Right lung (tissue), 10 donors: ENCODE results near the gene MYOC. TPM values are rescaled to one million over a fixed set of nuclear protein-coding genes. Genes with fewer than 3 reads are reported as not detected.
"Not testable (repeated sequence)": the region's sequence is repeated elsewhere in the genome, so short reads cannot be mapped to it uniquely, and the experiment has no call there.

ENCODE experiments used
- DNase-seq, 2 donors: peaks; one replicate each; pipeline ENCODE4 v3.0.0-alpha.2; 2013
- long read RNA-seq, 8 donors: transcript quantifications; one replicate each; lab custom pipeline, GENCODE V29; 2026
- polyA plus RNA-seq, 5 donors: library from polyadenylated mRNA; unstranded; fragments of 120-200 nt; gene quantifications; one replicate each; pipeline versions ENCODE4 v1.2.1 to v1.2.3, GENCODE V29; 2013; ENCODE audit warnings: inconsistent platforms in 1 of 5, low replicate concordance in 1 of 5; ENCODE audit not compliant: insufficient read length in 5 of 5, insufficient read depth in 1 of 5

The MYOC gene
- 1 to 10 TPM; 2.8 to 7.6 (median 6.1) TPM for polyA plus RNA-seq
- long read RNA-seq, donor 1, partial matches to known transcripts: 0 of 1 reads
- long read RNA-seq, donor 1, other reads (novel, unspliced or antisense): 0 of 1 reads
- long read RNA-seq, donor 2, partial matches to known transcripts: 0 of 1 reads
- long read RNA-seq, donor 2, other reads (novel, unspliced or antisense): 0 of 1 reads
- long read RNA-seq, donor 3, partial matches to known transcripts: 0 of 3 reads
- long read RNA-seq, donor 3, other reads (novel, unspliced or antisense): 0 of 3 reads
- long read RNA-seq, donor 4, partial matches to known transcripts: 0 of 1 reads
- long read RNA-seq, donor 4, other reads (novel, unspliced or antisense): 0 of 1 reads
- long read RNA-seq, donor 5, partial matches to known transcripts: 0 of 2 reads
- long read RNA-seq, donor 5, other reads (novel, unspliced or antisense): 0 of 2 reads
- long read RNA-seq, donor 6, partial matches to known transcripts: 0 of 1 reads
- long read RNA-seq, donor 6, other reads (novel, unspliced or antisense): 0 of 1 reads
- long read RNA-seq, donor 7: 0 reads
- long read RNA-seq, donor 8: 0 reads

DNA sequence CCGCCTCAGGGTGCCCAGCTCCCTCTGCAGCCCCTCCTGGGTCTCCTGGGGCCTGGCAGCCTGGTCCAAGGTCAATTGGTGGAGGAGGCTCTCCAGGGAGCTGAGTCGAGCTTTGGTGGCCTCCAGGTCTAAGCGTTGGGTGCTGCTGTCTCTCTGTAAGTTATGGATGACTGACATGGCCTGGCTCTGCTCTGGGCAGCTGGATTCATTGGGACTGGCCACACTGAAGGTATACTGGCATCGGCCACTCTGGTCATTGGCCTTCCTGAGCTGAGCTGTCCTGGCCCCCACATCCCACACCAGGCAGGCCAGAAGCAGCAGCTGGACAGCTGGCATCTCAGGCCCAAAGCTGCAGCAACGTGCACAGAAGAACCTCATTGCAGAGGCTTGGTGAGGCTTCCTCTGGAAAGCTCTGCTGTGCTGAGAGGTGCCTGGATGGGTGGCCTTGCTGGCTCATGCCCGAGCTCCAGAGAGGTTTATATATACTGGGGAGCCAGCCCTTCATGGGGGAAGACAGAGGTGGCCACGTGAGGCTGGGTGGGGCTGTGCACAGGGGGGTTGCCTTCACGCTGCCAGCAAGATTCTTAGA is at the start of gene MYOC:
Gene MYOC (minus strand): TSS at position 455 of the 589 bp plus-strand sequence. CDS start 77 bp downstream, at position 378.
- DNase-seq: no peak

DNA sequence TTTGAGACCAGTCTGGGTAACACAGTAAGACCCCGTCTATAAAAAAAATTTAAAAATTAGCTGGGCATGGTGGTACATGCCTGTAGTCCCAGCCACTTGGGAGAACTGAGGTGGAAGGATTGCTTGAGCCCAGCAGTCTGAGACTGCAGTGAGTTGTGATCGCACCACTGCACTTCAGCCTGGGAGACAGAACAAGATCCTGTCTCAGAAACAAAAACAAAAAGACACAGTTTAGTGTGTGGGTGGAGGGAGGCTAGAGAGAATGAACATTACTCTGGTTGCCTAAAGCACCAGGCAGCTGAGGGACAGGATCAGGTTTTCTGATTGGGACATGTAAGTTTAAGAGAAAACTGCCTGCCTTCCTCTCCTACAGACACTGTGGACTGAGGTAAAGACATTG is 47.0 kb upstream of the MYOC start:
- DNase-seq: no peak

GRCh38 chr1:171695772-171696171 is 43.3 kb upstream of the MYOC start:
- not testable (repeated sequence) for DNase-seq

- DNase-seq: not testable (repeated sequence)
Measured at GRCh38 chr1:171693541-171693940, 41.1 kb upstream of the MYOC start.

- DNase-seq: no peak
Measured at GRCh38 chr1:171683870-171684269, 31.4 kb upstream of the MYOC start.

DNA sequence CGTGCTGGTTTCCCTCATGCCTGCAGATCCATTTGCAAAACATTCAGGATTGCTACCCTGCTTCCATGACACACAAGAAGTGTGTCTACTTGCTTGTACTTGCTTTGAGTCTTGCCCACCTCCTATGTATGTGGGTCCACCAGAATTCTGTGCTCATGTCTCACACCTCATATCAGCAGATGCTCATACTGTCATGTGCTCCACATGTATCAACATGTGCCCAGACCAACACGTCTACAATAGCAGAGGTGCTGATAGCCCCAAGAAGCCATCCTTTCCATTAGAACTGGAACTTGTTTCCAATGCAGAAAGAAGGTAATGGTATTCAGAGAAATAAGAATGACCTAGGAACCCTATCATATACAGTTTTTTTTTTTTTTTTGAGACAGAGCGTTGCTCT is 27.9 kb upstream of the MYOC start:
- DNase-seq: no peak

GRCh38 chr1:171676823-171677222 is 24.3 kb upstream of the MYOC start:
- no peak for DNase-seq

DNA sequence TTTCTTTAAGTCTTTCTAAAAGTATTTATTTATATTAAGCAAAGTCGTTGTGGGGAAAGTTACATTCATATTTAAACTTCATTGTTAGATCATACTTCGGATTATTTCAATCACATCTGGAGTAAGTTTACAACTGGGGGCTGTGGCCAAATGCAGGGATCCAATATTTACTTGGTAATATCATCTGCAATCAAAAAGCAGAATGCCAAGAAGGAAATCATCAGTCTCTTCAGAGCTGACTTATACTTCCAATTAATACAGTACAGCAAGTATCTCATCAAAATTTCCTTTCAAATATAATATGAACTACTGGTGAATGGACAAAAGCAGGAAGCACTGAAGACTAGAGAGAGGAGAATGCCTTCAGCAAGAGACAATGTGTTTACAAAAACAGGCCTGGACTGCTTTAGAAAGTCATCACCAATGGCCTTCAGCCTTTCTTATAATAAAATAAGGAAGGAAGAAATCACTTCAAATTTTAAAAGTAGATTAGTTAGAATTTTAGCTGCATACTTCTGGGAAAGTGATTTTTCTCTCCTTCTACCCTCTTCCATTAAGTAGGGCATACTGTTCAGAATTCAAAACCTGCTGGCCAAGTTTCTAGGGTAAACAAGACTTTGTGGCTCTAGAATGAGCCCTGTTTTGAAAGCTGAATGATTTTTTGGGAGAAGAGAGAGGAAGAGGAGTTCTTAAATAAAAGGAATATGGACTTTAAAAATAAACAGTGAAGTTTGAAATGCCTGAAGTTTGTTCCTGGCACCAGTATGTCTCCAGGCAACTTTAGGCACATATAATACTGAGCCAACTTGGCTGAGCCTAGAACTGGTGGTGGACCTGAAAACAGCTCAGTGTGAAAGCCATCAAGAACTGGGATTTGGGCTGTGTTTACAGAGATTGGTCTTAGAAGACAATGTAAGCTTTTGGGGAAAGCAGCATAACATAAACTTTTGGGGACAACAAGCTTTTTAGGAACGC is 22.2 kb upstream of the MYOC start:
- DNase-seq: no peak

GRCh38 chr1:171670739-171671138 is 18.3 kb upstream of the MYOC start:
- DNase-seq: no peak

- no peak for DNase-seq
Measured at GRCh38 chr1:171668372-171668771, 15.9 kb upstream of the MYOC start.

DNA sequence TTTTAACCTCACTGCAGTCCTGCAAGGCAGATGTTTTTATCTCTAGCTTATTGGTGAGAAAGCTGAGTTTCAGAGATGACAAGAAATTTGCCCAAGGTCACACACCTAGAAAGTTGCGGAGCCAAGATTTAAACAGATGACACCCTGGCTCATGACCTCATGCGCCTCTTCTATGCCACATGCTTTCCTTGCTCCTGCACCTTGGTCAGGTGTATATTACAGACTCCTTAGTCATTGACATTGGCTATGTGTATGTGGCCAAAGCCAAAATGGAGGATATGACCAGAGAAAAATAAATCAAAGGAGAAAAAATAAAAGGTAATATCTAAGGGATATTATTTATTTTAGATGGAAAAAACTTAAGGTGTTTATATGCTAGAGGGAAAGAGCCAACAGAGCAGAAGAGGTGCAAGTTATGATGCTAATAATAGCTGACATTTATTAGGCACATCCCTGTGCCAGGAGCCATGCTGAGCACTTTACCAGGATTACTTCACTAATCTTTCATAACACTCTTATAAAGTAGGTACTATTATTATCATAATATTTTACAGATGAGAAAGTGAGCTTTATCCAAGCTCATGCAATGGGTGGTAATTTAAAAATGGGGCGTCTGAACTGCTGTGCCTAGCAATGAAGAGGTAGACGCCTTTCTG is 13.8 kb upstream of the MYOC start:
- no peak for DNase-seq

DNA sequence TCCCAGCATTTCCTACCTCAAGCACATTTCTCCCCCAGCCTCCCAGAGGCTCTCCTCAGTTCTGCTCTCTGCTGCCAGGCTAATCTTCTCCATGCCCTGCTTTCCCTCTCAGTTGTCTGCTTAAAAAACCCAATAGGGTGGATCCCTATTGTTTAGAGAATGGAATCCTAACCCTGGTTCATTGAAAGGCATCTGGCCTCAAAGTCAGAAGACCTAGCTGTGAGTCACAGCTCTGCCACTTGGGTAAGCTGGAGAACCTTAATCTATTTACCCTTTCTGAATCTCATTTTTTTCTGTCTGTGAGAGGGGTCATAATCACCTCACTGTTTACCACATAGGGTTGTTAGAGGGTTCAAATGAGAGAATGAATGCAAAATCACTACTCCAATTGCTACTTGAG is 12.5 kb upstream of the MYOC start:
- DNase-seq: no peak

- no peak for DNase-seq
Measured at GRCh38 chr1:171663854-171664575, 11.5 kb upstream of the MYOC start.

DNA sequence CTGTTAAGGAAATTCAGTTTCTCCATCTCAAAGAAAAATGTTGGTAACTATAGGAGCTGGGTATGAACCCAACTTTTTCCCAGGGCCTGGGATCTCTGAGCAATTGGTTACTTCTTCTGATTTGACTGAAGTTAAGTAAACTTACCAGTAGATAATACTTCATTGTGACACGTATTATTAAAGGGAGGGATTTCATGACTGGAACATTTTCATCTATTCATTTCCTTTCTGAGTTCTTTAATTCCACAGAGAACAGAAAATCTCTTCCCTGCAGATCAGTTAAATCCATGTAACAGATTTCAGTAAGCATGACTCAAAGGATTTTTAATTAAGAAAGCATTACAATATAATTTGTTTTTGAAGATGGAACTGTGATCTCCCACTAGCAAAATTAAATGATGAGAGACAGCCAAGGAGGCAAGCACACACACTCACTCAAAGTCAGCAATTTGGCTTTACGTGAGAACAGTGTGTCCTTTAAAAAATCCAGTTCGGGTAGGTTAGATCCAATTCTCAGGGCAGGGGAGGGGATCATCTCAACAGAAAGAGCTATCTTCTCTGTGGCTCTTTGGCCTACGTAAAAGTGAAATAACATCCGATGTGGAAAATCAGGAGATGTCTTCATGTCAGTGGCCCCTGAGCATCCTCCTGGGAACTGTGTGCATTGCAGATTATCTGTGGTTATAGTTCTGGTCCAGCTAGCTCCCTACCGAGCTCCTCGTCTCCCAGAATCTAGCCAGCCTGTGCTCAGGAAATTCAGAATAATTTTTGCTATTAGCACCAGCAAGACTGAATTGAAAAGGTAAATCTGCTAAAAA is 10.8 kb upstream of the MYOC start:
- no peak for DNase-seq

DNA sequence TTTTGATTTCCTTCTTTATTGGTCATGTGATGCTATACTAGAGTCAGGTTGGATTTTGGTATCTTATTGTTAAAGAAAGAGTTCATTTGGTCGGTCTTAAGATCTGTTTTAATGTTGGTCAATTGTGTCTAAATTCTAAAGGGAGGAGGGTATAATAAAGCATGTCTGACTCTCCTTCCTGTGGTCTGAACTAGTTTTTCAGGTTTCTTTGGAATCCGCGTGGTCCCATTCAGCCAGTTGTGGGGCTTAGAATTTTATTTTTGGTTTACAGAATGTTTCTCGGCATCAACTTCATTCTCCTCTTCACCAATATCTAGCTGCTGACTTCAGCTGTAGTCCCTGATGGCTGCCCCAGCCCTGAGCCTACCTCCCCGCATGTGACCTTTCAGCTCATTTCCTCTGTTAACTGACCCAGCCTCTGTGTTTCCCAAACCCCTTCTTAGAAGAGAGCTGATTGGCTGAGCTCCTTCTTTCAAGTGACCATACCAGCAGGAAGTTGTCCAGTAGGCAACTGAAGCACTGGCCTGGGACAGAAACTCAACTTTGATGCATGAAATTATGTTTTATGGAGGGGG is 8.7 kb upstream of the MYOC start:
- DNase-seq: no peak

DNA sequence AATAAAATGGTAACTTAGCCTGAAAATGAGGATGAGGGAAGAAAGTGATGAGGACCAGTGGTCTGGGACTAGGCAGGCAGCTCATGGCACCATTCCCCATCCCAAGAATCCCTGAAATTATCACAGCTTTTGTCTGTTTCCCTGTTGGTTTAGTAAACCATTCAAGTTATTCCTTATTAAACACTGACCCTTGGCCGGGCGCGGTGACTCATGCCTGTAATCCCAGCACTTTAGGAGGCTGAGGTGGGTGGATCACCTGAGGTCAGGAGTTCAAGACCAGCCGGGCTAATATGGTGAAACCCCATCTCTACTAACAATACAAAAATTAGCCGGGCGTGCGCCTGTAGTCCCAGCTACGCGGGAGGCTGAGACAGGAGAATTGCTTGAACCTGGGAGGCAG is 3.7 kb upstream of the MYOC start:
- DNase-seq: not testable (repeated sequence)

DNA sequence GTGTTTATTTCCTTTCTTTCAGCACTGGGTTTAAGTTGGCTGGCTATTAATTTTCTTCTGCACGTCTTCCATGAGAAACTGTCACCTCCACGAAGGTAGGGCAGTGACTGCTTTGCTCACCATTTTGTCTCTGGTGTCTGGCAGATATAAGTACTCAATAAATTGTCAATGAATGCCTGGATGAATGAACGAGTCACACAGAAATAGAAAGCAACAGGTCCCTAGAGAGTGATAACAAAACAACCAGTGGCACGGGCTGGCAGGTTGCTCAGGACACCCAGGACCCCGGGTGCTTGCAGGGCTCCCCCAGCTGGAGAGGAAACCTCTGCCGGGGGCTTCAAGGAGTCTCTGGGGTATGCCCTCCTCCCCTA is 3.2 kb upstream of the MYOC start:
- DNase-seq: no peak

DNA sequence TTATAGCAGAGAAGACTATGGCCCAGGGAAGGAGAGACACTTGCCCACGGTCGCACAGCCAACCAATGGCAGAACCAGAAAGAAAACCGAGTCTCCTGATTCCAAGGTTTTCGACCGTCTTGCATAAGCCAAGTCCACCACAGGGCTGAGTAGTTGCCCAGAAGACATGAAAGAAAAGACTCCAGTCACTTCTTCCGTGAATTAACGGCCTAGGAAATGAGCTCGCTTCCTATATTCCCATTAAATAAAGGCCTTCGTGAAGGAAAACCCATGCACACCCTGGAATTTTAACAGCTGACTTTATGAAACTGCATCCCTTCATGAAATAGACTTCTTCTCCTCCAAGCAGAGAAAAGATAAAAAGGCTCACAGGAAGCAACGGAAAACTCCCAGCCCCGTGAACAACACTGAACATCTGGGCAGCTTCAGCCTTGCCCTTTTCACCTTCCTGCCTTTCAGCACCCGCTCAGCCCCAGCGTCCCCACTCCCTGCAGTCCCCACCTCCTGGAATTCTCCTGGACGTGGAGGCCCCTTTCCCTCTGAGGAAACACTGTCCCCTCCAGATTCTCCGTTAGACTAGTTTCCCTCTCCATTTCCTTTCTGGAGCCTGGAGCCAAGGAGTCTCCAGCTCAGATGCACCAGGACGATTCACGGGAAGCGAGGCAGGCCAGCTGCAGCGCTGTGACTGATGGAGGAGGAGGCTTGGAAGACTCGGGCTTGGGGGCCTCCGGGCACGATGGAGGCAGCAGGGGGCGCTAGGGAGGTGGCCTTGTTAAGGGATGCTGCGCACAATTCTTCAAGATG is 2.7 kb upstream of the MYOC start:
- peak; percentile 54 for DNase-seq
